Endothelial cell of umbilical vein (primary cell): Measurements from ENCODE around the gene RNF5. TPM values are rescaled to one million over a fixed set of nuclear protein-coding genes. Genes with fewer than 3 reads are reported as not detected.

ENCODE experiments used
- BruUV-seq: library from RNA; stranded (reverse); fragments of 400-500 nt; replicated peaks from 2 replicates; lab custom pipeline; 2021; lab: Mats Ljungman, UMichigan
- CTCF ChIA-PET: fragments of 300-600, 350-600 bp; sonication (Branson Sonifier 250); formaldehyde crosslinking; loops from one replicate; lab custom pipeline; 2021; ENCODE audit warnings: antibody characterized with exemption, inconsistent platforms; lab: Charles Lee
- POLR2A ChIA-PET: fragments of 300-600, 350-600 bp; sonication (Branson Sonifier 250); formaldehyde crosslinking; loops from one replicate; lab custom pipeline; 2021; ENCODE audit warnings: antibody characterized with exemption, inconsistent platforms; lab: Charles Lee
- DNase-seq: peaks from one replicate; pipeline ENCODE4 v3.0.0-alpha.2; 2011; ENCODE audit warnings: low read depth, low spot score
- FAIRE-seq: peaks from 2 replicates; lab custom pipeline; 2011; peaks lifted over from hg19 to GRCh38; lab: Jason Lieb, UNC
- H2AFZ ChIP-seq: 2 replicates; pipeline ENCODE4 v1.6.0; 2012; ENCODE audit warnings: low read depth, low read length, control low read depth, inconsistent platforms
- H3K27ac ChIP-seq: 2 replicates; pipeline ENCODE4 v1.5.1; 2011; ENCODE audit warnings: low read depth, mild to moderate bottlenecking, control low read depth, low read length, moderate library complexity; ENCODE audit not compliant: insufficient read depth
- H3K27me3 ChIP-seq, 2 experiments: 2 replicates each; pipeline versions ENCODE4 v1.6.0 to v1.6.1; 2011; ENCODE audit warnings: low read length in 2 of 2, mixed read lengths in 1 of 2; ENCODE audit not compliant: control insufficient read depth in 2 of 2, insufficient read depth in 2 of 2
- H3K36me3 ChIP-seq, 2 experiments: 2 replicates in 1 of 2; 3 replicates in 1 of 2; pipeline ENCODE4 v1.5.1; 2011; ENCODE audit warnings: low read length in 2 of 2, mild to moderate bottlenecking in 1 of 2, moderate library complexity in 1 of 2; ENCODE audit not compliant: control insufficient read depth in 2 of 2, insufficient read depth in 2 of 2; ENCODE audit errors: extremely low read depth in 1 of 2
- H3K4me1 ChIP-seq: 3 replicates; pipeline ENCODE4 v1.5.1; 2011; ENCODE audit warnings: mild to moderate bottlenecking, low read length; ENCODE audit not compliant: control insufficient read depth, insufficient read depth; ENCODE audit errors: extremely low read depth
- H3K4me2 ChIP-seq: 2 replicates; pipeline ENCODE4 v1.6.1; 2011; ENCODE audit warnings: low read length, control low read depth, mixed read lengths; ENCODE audit not compliant: insufficient read depth
- H3K4me3 ChIP-seq, 3 experiments: fragments of 200-600 bp in 1 of 3; sonication (generic), shearing (Covaris generic) in 1 of 3; replicated peaks in 1 of 3; 2 replicates each; pipeline ENCODE4 v1.5.1; 2011 to 2016; ENCODE audit warnings: control low read depth in 3 of 3, low read length in 3 of 3, mild to moderate bottlenecking in 2 of 3, inconsistent platforms in 1 of 3, low read depth in 1 of 3, moderate library complexity in 1 of 3; ENCODE audit not compliant: insufficient read depth in 1 of 3
- H3K79me2 ChIP-seq: 2 replicates; pipeline ENCODE4 v1.6.0; 2012; ENCODE audit warnings: low read length, inconsistent platforms; ENCODE audit not compliant: control insufficient read depth, insufficient read depth
- H3K9ac ChIP-seq: replicated peaks from 2 replicates; pipeline ENCODE3; 2011; ENCODE audit warnings: low read length, control low read depth; ENCODE audit not compliant: insufficient read depth; ENCODE audit errors: extremely low read depth
- H3K9me1 ChIP-seq: replicated peaks from 3 replicates; pipeline ENCODE4 v1.6.0; 2011; ENCODE audit warnings: mild to moderate bottlenecking, low read length; ENCODE audit not compliant: control insufficient read depth, insufficient read depth; ENCODE audit errors: extremely low read depth
- H3K9me3 ChIP-seq: replicated peaks from 2 replicates; pipeline ENCODE4 v1.5.1; 2012; ENCODE audit warnings: low read length, inconsistent platforms; ENCODE audit not compliant: control insufficient read depth, insufficient read depth
- H4K20me1 ChIP-seq: replicated peaks from 2 replicates; pipeline ENCODE3; 2011; ENCODE audit warnings: mild to moderate bottlenecking, low read length; ENCODE audit not compliant: control insufficient read depth, insufficient read depth; ENCODE audit errors: extremely low read depth
- EZH2 ChIP-seq: IDR thresholded peaks from 2 replicates; pipeline ENCODE4 v1.6.1; 2012; ENCODE audit warnings: borderline replicate concordance, low read depth, mild to moderate bottlenecking, moderate library complexity, low read length, inconsistent platforms; ENCODE audit not compliant: severe bottlenecking
- MYC ChIP-seq: IDR thresholded peaks from one replicate; pipeline ENCODE4 v1.6.1; 2011; ENCODE audit warnings: mild to moderate bottlenecking, low read depth, low read length
- dilution Hi-C: fragments of 300-500 bp; cut with MboI; formaldehyde crosslinking; loops from one replicate; pipeline ENCODE4 v1.15.0; 2019; ENCODE audit warnings: low sequenced_read_pairs; ENCODE audit not compliant: extremely low pct_ligation_motif_present
- intact Hi-C: fragments of 100-400 bp; cut with micrococcal nuclease; formaldehyde crosslinking; loops from one replicate; pipeline ENCODE4 v1.10.0; 2022
- polyA plus RNA-seq, 4 experiments: library from polyadenylated mRNA; depleted of rRNA in 3 of 4; stranded (reverse) in 3 of 4; unstranded in 1 of 4; fragments of >200 nt; gene quantifications; 2 replicates each; pipeline versions ENCODE4 v1.2.1 to v1.2.3, GENCODE V29; 2011 to 2012; ENCODE audit warnings: missing spikeins in 1 of 4
- total RNA-seq: library from RNA; stranded (reverse); gene quantifications from 2 replicates; pipeline ENCODE4 v1.2.3, GENCODE V29; 2021
- TF ChIP-seq, protein P1 (sequence below): IDR thresholded peaks from 2 replicates; pipeline ENCODE4 v1.6.1; 2011; ENCODE audit not compliant: insufficient read depth, insufficient read length

Gene RNF5
- total and polyA plus RNA-seq, 2 donors (not counting 3 experiments of a cell fraction or from before 2014, with no cell fraction given) = 49.2 to 100 TPM

DNA sequence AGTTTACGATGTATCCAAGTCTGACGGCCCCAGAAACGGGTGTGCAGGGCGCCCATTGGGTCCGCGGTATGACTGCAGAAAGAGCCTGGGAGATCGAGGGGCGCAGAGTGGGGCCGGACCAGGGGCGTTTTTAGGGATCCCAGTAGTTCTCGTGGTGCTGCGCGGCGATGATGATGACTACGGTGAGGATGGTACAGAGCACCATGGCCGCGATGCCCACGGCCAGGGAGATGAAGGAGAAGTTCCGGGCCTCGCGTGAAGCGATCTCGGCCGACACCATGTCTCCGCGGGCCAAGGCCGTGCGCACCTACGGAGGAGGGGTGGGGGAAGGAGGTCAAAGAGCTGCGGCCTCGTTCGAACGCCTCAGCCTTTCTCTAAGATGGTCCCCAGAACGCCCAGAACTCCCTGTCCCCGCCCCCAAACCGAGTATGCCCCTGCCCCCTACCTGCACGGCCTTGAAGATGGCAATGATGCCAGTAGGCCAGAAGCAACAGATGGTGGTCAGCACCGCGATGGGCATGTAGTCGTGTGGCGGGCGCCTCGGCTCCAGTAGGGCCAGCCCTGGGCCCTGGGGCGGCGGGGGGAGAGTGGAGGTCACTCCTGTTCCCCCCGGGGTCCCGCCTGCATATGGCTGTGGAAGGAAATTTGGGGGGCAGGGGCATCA lies 29.0 kb upstream of the RNF5 start:
- Histone ChIP-seq H3K79me2 (no peaks in the 10 kb centered on the region), H3K4me2 (peak overlapping the region; percentile 59), H3K27ac (no peak overlapping the region), H4K20me1 (no peaks in the 10 kb centered on the region), H3K36me3 (no peaks in the 10 kb centered on the region), H3K9me1 (no peaks in the 10 kb centered on the region), H3K9me3 (no peaks in the 10 kb centered on the region), H3K4me1 (peaks cover 16% of the 10 kb centered on the region), H2AFZ (peak overlapping the region; percentile 92), H3K4me3 (peak overlapping the region; percentile 11 to 53 (median 30)), H3K27me3 (peaks cover 24 to 27% of the 10 kb centered on the region in 2 experiments), H3K9ac (no peak overlapping the region)
- BruUV-seq = no TSS peak
- ChIA-PET POLR2A (interaction anchor here (0.5 to 0.8 kb wide), 2 partner anchors 18 to 47 kb away, joined by 4 to 5 read pairs; no protein-coding TSS in a partner anchor), CTCF (interaction anchor here (0.8 to 2.8 kb wide), 8 partner anchors 11 to 46 kb away, joined by 3 to 12 read pairs (median 4); partner anchors contain the start of genes AGPAT1, ATF6B and FKBPL)
- DNase-seq (no peak), FAIRE-seq (no peak)
- TF ChIP-seq, protein P1, sequence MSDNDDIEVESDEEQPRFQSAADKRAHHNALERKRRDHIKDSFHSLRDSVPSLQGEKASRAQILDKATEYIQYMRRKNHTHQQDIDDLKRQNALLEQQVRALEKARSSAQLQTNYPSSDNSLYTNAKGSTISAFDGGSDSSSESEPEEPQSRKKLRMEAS = no peak
- peak; percentile 21 for TF ChIP-seq EZH2
- intact Hi-C loops = no loop called here
- dilution Hi-C loops = no loop called here

- no peak overlapping the region for H3K9ac ChIP-seq
- H3K27ac ChIP-seq = no peak overlapping the region
- CTCF ChIA-PET = interaction anchor here (1.1 kb wide), 1 partner anchor 14 kb away, joined by 3 read pairs; no protein-coding TSS in a partner anchor
- H3K79me2 ChIP-seq = peaks cover 4% of the 10 kb centered on the region
- H2AFZ ChIP-seq = no peak overlapping the region
- H3K9me1 ChIP-seq = no peaks in the 10 kb centered on the region
- peaks cover 22% of the 10 kb centered on the region for H3K4me1 ChIP-seq
- DNase-seq (no peak), FAIRE-seq (no peak)
- H3K36me3 ChIP-seq = no peaks in the 10 kb centered on the region
- no peaks in the 10 kb centered on the region for H3K9me3 ChIP-seq
- H3K4me3 ChIP-seq = no peak overlapping the region
- H3K27me3 ChIP-seq = peaks cover 24 to 27% of the 10 kb centered on the region in 2 experiments
- H3K4me2 ChIP-seq = no peak overlapping the region
- intact Hi-C loops (no loop called here), dilution Hi-C loops (no loop called here)
- no peak for TF ChIP-seq MYC
- peak; percentile 41 for TF ChIP-seq EZH2
- BruUV-seq = no TSS peak
- POLR2A ChIA-PET = no interaction called here
- H4K20me1 ChIP-seq = no peaks in the 10 kb centered on the region
These were observed 28.0 kb upstream of the RNF5 start for GRCh38 chr6:32149932-32150870.
